ENCODE results near the gene COL18A1.

COL18A1 gene

DNA sequence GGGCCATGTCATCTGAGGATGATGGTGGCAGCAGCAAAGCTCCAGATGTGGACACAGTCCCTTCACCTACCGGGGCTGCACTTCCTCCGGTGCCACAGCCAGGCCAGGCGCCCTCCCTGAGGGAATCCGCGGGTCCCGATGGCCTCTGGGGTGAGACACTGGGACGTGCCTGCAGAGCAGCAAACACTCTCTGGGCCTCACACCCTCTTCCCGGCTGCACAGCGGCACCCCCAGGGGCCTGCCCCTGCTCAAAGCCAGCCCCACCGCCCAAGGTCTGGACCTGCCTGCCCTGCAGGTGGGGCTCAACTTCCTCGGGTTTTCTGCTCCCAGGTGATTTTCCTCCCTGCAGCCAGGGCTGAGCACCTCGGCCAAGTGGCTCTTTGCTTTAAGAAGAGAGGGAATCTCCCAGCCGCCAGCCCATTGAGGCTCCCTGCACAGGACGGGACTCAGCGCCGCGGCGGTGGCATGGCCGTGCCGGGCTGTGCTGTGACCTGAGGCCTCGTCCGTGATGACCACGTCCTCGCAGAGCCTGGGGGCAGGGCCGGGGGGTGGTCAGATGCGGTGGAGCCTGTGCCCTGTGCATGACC is 21.3 kb upstream of the COL18A1 start:
- DNase-seq = no peak

DNA sequence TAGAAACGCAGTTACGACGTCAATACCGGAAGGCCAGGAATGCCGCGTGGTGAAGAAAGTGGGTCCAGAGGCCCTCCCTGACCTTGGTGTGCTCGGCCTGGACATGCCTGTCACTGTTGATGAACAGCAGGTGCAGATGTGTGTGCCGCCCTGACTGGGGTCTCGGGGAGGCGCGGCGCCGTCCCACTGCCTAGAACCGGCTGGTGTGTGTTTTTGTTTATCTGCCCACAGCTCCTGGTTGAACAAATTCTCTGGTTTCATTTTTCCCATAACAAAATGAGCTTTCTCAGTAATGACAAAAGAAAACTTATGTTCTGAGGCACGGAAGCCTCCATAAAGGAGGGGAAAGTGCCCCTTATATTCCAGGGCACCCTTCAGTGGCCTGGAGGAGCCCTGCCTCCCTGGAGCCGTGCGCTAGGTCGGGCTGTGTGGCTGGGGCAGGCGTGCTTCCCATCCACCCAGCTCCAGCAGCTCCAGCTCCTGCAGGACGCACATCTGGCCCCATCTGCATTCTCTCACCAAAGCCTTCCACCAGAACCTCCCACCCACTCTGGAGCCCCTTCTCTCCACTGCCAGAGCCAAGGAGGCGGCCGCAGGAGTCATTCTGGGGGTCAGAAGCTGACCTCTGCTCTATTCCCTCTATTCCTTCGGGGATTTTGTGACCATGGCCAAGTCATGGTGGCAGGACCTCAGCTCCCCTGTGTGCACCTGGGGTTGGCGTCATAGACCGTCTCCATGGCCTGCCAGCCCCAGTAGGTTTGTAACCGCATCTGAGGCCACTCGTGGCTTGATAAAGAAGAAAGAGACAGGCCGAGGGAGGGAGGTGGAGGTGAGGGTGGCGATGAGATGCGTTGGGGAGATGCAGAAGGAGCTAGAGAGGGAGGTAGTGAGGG is 20.1 kb upstream of the COL18A1 start:
- DNase-seq = no peak

DNA sequence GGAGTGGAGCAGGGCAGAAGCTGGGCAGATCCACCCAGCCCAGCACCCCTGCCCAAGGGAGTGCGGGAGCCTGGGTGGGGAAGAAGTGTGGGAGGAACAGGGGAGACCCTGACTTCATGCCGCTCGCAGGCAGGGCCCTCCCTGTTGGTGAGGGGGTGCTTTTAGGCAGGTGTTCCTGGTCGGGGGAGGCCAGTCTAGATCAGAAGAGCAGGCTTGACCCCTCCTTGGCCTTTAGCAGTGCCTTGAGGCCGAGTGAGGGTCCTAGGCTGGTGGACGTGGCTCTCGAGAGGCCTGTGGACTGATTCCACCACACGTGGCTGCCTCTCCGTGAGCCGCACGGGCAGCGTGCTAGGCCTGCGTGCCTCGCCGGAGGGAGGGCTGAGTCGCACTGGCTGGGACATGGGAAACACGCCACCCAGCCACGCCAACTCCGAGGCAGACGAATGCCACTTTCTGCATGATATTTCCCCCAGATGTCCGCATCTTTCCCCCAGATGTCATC is 19.4 kb upstream of the COL18A1 start:
- DNase-seq = no peak

DNA sequence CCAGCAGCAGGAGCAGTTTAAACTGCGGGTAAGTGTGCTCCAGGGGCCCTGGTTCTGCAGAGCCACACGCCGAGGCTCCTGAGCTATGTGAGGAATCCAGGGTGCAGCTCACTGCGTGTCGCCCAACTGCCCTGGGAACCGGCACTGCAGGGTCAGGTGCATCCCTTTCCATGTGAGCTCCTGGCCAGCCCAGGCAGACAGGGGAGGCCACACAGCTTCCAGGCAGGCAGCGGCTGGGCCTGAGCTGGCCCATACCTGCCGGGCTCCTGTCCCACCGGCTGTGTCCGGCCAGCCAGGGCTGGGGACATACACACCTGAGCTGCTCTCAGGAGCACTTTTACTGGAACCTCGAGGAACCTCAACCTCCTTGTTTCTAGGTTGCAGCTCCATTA is 18.6 kb upstream of the COL18A1 start:
- DNase-seq = no peak

DNA sequence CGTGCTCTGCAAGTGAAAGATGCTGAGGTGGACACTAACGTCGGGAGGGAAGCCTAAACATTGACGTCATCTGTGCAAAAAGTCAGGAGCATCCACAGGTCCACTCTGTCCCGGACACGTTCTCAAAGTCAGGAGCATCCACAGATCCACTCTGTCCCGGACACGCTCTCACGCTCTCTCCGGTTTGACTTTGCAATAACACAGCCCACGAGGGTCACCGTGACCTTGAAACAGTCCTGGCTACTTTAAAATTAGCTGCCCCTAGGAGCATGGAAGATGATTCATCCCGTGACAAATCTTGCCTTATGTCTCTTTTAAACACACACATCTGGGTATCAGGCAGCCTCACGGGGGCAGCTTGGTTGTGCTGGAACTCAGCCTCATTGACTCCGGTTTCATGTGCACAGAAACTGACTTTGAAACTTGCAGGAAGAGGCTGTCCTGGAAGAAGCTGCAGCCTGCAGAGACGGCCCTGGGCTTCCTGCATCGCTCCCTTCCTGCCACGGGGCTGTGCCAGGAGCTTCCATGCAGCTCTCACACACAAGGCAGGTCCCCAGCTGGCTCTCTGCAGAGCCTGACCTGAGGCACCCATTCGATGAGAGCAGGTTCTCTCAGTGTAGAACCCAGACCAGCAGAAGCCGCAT is 18.1 kb upstream of the COL18A1 start:
- DNase-seq = no peak

DNA sequence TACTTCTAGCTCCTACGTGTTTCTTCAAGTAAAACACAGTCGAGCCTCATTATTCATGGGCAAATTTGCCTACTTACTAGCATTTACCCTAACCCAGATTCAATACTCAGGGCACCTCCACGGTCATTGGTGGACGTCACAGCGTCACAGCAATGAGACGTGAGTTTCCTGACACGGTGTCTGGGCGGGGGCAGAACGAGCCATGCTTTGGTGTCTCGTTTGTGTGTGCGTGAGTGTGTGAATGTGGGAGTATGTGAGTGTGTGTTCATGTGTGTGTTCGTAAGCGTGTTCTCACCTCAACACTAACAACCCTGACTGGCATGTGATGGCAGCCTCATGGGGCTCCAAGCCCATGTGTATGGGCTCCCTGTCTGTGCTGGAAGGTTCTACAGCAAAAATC is 17.5 kb upstream of the COL18A1 start:
- no peak for DNase-seq

DNA sequence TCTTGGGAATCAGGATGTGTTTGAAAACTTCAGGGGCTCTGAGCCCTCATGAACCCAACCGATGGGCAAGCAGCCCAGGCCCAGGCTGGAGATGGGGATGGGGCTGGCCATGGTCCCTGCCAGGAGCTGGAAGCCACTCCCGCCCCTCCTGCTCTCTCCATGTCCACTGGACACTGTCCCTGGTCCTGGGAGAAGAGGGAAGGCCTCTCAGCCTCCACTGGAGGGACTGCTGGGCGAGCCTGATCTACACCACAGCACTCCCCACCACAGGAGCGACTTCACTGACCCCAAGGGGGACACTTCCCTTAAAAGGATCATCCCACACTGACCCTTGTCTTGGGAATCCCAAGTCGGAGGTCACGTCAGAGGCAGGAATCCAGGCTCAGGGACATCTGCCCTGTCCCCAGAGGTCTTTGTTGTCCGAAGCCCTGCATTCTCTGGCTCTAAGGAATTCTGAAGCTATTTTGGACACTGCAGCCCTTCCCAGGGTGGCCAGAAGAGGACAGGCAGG is 16.9 kb upstream of the COL18A1 start:
- no peak for DNase-seq

DNA sequence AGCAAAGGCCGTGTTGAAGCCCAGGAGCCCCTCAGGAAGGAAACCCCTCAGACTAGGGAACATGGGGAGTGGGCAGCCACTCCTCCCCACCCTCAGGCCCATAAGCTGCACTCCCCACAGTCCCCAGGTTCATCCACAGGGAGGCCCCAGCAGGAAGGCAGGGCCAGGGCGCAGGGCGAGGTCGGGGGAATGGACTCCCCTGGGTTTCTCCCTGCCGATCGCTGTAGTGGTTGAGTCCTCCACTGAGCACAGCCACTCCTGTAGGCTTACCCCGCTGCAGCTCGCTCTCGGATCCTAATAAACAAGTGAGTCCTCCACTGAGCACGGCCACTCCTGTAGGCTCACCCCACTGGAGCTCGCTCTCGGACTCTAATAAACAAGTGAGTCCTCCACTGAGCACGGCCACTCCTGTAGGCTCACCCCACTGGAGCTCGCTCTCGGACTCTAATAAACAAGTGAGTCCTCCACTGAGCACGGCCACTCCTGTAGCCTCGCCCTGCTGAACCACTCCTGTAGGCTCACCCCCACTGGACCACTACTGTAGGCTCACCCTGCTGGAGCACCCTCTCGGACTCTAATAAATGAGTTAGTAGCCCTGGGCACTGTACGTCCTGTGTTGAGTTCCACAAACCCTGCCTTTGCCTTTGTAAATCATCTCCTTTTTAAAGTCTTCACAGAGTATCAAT is 16.2 kb upstream of the COL18A1 start:
- DNase-seq = no peak

DNA sequence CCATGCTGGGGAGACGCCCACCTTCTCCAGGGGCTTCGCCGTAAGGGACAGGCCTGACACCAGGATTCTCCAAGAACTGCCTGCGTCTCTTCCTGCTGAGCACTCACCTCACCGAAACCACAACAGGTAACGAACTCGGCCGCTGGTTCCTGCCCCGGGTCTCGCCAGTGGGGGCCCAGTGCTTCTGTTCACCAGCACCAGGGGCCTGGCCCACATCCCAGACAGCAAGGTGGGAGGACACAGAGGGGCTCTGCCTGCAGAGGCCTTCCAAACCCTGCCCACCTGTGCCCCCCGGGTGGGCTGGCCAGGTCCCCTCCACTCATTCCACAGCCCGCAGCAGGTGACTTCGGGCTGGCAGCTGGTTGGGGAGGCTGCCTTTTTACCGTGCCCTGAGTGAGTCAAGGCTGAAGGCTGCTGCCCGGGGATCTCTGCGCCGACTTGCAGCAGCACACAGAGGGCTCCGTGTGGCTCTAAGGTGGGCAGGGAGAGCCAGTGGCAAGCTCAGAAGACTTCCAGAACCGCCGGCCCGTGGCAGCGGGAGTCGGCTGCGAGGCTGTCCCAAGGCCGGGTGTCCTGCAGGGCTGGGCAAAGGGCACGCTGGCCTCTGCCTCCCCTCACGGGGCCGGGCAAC is 14.7 kb upstream of the COL18A1 start:
- no peak for DNase-seq

DNA sequence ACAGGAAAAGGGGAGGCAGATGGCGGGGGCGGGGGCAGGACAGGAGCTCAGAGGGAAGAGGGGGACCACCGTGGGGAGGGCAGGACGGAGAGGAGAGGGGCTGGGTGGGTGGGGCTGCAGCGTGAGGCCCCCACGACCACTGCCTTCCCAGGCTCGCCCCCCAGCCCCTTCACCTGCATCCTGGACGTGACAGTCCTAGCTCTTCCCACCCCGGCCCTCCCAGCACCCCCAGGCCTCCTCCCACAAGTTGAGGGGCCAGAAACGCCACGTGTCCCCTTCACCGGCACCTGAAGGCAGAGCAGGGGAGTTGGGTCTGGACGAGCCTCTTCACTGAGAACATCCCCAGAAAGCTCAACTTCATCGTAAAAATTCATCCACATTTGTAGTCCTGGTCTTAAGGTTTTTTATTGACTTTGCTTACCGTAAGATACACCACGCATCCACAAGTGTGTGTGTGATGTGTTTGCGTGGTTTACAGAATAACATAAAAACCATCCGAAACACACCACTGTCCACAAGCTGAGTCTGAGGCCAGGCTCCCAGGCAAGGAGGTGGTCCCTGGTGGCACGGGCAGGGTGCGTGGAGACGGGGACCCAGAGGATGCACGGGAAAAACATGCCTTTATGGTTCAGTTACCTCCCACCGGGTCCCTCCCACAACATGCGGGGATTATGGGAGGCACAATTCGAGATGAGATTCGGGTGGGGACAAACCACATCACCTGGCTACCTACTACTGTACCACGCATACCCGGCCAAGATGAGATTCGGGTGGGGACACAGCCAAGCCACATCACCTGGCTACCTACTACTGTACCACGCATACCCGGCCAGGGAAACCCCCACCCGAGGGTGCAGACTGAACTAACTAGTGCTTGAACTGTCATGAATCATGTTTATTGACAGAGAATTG is 13.9 kb upstream of the COL18A1 start:
- DNase-seq = no peak

DNA sequence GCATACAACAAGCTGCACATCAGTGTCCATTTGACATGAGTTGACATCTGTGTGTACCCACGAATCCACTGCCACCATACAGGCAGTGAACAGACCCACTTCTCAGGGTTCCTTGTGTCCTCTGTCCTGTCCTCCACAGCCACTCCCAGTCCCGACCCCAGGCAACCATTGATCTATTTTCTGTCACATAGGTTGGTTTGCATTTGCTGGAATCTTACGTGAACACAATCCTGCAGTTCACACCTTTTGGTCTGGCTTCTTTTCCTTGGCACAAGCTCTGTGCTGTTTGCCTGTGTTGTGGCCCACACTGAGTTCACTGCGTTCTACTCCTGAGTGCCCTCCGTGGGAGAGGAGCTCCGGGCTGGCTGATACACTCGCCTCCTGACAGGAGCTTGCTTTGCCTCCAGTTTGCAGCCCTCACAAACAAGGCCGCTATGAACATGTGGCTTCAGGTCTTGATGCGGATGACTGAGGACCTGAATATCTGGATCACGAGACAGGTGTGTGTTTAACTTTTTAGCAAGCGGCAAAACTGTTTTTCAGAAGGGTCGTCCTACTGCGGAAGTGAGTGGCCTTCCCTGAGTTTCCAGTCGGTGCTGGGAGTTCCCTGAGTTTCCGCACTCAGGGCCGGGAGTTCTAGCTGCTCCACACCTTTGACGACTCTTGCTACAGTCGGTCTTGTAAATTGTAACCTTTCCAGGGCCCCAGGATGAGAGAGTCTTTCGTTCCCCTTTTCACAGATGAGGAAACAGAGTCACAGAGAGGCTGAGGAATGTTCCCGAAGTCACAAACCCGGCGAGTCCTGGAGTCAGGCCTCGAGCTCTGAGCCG is 13.0 kb upstream of the COL18A1 start:
- no peak for DNase-seq

DNA sequence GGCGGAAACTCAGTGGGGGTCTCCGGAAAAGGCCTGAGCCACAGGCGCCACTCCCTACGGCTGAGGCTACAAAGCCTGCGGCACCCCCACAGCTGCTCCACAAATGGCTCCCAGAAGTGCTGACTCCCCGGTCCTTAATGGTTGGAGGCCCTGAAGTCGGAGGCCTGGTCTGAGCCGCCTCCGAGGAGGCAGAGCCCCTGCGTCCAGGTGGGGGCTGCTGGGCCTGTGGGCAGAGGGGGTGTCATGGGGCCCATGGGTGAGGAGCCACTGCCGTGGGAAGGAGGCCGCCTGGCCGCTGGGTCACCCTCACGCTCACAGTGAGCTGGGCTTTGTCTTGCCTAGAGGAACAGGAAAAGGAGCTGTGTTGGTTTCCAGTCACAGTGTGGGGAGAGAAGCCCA is 12.4 kb upstream of the COL18A1 start:
- DNase-seq = no peak

DNA sequence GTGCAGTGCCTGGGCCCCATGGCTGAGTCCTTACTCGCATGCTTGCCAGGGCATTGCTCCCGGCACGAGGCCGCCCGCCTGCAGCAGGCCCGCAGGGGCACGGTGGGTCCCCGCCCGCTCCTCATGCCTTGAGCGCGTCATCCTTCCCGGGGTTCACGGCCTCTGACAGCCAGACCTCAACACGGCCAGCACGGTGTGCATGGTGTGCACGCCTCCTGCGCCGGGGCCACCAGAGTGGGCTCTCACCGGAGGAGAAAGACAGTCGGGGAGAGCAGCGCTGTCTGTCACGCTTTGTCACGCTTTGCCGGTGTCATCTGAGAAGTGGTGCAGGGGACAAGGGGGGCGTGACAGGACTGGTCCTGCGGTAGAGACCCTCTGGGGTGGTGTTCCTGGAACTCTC is 11.9 kb upstream of the COL18A1 start:
- no peak for DNase-seq

DNA sequence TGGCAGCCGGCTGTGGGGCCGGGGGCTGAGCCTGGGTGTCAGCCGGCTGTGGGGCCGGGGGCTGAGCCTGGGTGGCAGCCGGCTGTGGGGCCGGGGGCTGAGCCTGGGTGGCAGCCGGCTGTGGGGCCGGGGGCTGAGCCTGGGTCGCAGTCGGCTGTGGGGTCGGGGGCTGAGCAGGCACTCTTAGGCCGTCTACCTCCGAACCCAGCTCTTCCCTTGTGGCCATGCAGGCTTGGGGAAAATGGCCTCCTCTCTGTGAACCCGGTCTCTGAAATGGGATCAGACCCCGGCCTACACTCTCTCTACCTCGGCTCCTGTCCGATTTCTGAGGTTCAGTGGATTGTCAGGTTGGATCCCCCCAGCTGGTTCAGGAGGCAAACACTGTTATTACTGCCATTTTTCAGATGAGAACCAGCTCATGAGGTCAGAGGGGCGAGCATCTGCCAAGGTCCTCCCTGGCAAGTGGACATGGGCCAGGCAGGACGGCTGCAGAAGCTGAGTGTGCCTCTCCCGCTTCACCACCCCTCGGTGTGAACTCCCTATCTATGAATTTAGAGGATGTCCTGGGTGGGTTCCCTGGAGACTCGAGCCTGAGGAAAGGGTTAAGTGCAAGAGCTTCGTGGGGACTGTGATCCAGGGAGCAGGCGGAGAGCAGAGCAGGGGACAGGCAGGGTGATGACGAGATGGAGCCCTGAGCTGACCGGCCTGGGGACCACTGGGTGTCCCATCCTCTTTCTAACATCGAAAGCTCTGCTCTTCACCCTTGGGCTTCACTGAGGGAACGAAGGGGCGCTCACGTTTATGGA is 10.9 kb upstream of the COL18A1 start:
- DNase-seq = no peak

DNA sequence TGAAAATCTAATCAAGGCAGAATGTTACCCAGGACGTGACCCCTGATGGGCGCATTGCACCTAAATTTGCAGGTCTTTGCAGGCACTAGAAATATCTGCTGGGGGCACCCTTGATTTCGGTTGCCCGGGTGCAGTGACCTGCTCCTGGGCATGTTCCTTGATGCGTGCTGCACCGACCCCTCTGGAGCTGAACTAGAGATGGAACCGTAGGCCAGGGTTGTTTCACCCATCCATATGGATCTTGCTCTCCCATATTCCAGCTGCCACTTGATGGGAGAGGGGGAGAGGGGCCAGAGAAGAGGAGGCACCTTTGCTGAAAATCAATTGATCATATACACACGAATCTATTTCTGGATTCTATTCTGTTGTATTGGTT is 8.4 kb upstream of the COL18A1 start:
- no peak for DNase-seq

DNA sequence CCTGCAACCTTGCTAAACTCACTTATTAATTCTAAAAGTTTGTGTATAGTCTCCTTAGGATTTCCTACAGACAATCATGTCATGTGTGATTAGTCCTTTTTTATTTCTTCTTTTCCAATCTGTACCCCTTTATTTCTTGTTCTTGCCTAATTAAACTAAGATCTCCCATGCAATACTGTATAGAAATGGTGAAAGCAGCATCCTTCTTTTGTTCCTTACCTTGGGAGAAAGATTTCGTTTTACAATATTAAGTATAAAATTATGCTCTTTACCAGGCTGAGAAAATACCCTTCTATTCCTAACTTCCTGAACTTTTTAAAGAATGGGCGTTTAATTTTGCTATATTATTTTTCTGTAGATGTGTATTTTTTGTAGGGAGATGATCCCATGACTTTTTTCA is 7.6 kb upstream of the COL18A1 start:
- no peak for DNase-seq

DNA sequence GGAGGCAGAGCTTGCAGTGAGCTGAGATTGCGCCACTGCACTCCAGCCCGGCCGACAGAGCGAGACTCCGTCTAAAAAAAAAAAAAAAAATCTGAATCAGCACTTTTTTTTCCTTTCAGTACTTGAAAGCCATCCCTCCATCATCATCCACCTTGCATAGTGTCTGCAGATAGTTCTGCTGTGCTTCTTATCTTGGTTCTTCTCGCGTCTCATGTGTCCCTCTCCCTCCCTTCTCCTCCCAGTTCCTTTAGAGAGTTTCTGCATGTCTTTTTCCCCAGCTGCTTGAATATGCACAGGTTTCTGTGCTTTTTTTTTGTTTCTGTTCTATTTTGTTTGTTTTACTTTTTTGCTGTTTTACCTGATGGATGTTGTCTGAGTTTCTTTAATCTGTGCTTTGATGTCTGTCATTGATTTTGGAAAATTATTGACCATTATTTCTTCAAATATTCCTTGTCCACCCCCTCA is 3.9 kb upstream of the COL18A1 start:
- no peak for DNase-seq

DNA sequence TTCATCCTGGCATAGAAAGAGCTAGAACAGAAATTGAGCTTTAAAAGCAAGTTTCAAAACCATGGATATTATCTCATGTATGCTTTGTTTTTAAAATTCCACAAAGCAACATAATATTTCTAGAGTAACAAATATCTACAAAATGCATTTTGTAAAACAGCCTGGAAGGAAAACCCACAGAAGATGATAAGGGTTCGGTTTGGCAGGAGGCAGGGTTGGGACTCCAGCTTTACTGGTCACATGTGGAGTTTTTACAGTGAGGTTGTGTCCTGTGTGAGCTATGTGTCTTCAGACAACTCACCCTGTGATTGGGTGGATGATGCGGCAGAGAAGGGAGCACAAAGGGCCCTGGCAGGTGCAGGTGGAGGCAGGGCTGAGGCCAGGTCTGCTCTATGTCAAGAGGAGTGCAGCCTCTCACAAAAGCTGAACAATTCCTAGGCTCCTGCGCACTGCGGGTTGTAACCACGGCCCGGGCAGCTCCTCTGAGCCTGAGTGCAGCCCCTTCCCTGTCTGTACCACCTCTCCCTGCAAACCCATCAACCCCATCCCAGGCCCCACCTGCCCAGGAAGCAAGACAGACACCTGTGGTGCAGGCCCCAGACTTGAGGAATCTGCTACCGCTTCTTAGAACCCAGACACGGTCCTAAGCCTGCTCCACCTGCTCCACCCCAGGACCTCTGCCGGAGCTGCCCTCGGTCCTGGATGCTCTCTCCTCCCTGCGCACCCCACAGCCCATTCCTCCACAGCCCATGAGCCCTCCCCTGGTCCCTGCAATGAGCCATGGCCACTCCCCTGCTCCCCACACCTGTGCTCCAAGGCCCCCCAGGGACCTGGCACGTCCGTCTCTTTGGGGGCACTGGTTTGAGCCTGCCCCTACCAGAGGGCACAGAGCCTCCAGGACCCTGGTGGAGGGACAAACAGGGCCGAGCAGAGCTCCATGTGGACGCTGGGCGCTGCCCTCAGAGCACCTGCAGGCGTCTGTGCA is 2.8 kb upstream of the COL18A1 start:
- no peak for DNase-seq
